K562 (cell line): ENCODE measurements around the gene HDGFL2. TPM values are rescaled to one million over a fixed set of nuclear protein-coding genes. Genes with fewer than 3 reads are reported as not detected.

Experiments used
- ATAC-seq: fragments of 200-7000 bp; cut with Tn5 transposase; 3 replicates; pipeline ENCODE4 v1.9.1; 2020; ENCODE audit warnings: moderate library complexity
- BruUV-seq: library from RNA; stranded (reverse); fragments of 400-500 nt; replicated peaks from 2 replicates; lab custom pipeline; 2021; lab: Mats Ljungman, UMichigan
- CTCF ChIA-PET: fragments of 300-600 bp; formaldehyde crosslinking; extraction: SDS; loops from one replicate; lab custom pipeline; 2021; ENCODE audit warnings: low intra/inter-chr PET ratio; lab: Yijun Ruan, JAX
- POLR2A ChIA-PET: fragments of 300-600, 350-650 bp; sonication (Branson Sonifier 250); formaldehyde crosslinking; extraction: SDS; loops from one replicate; lab custom pipeline; 2021; ENCODE audit warnings: antibody characterized with exemption, inconsistent platforms; lab: Yijun Ruan, JAX
- DNase-seq, 4 experiments: peaks; one replicate each; pipeline versions ENCODE4 v3.0.0 to v3.0.0-alpha.2; 2011 to 2018; ENCODE audit warnings: low spot score in 3 of 4, mixed read lengths in 3 of 4; ENCODE audit errors: extremely low read depth in 1 of 4
- FAIRE-seq: peaks from 2 replicates; lab custom pipeline; 2011; peaks lifted over from hg19 to GRCh38; lab: Jason Lieb, UNC
- H2AFZ ChIP-seq: 2 replicates; pipeline ENCODE4 v1.6.0; 2011; ENCODE audit warnings: low read depth, low read length, control low read depth, inconsistent platforms
- H3K27ac ChIP-seq: fragments of 200-600 bp; 3 replicates; pipeline ENCODE4 v1.8.0; 2011; ENCODE audit warnings: low read depth, mild to moderate bottlenecking, control low read depth, inconsistent platforms, low read length, moderate library complexity, mixed read lengths; ENCODE audit errors: extremely low read depth
- H3K27me3 ChIP-seq, 2 experiments: fragments of 300-600 bp in 1 of 2; 2 replicates in 1 of 2; 3 replicates in 1 of 2; pipeline versions ENCODE4 v1.6.0 to v1.8.0; 2011; ENCODE audit warnings: inconsistent platforms in 2 of 2, low read length in 2 of 2, mild to moderate bottlenecking in 1 of 2, mixed read lengths in 1 of 2, moderate library complexity in 1 of 2; ENCODE audit not compliant: control insufficient read depth in 2 of 2, insufficient read depth in 2 of 2
- H3K36me3 ChIP-seq: fragments of 300-600 bp; 3 replicates; pipeline ENCODE4 v1.8.0; 2011; ENCODE audit warnings: mild to moderate bottlenecking, low read length, inconsistent platforms; ENCODE audit not compliant: control insufficient read depth, insufficient read depth
- H3K4me1 ChIP-seq, 2 experiments: fragments of 200-600 bp in 1 of 2; replicated peaks in 1 of 2; 2 replicates in 1 of 2; 3 replicates in 1 of 2; pipeline versions ENCODE4 v1.5.1 to v1.8.0; 2011; ENCODE audit warnings: inconsistent platforms in 2 of 2, low read length in 2 of 2, mild to moderate bottlenecking in 1 of 2, mixed read lengths in 1 of 2, moderate library complexity in 1 of 2; ENCODE audit not compliant: control insufficient read depth in 2 of 2, insufficient read depth in 2 of 2
- H3K4me2 ChIP-seq: 2 replicates; pipeline ENCODE4 v1.6.1; 2011; ENCODE audit warnings: low read length, control low read depth, inconsistent platforms, mixed read lengths; ENCODE audit not compliant: insufficient read depth
- H3K4me3 ChIP-seq: fragments of 200-600 bp; sonication (generic), shearing (Covaris generic); 2 replicates; pipeline ENCODE4 v1.5.1; 2016; ENCODE audit warnings: control low read depth, inconsistent platforms
- H3K79me2 ChIP-seq: fragments of 200-600 bp; 3 replicates; pipeline ENCODE4 v1.8.0; 2011; ENCODE audit warnings: low read length, inconsistent platforms; ENCODE audit not compliant: control insufficient read depth, insufficient read depth
- H3K9ac ChIP-seq, 2 experiments: 2 replicates each; pipeline versions ENCODE4 v1.6.0 to v1.6.1; 2011; ENCODE audit warnings: low read depth in 2 of 2, low read length in 2 of 2, control low read depth in 1 of 2, inconsistent platforms in 1 of 2, mild to moderate bottlenecking in 1 of 2, mixed read lengths in 1 of 2; ENCODE audit not compliant: insufficient read depth in 1 of 2
- H3K9me1 ChIP-seq: one replicate; pipeline ENCODE4 v1.6.0; 2011; ENCODE audit warnings: inconsistent platforms, mild to moderate bottlenecking, low read length, moderate library complexity; ENCODE audit not compliant: control insufficient read depth, insufficient read depth
- H3K9me3 ChIP-seq: replicated peaks from 2 replicates; pipeline ENCODE4 v1.5.1; 2011; ENCODE audit warnings: low read depth, low read length, inconsistent platforms; ENCODE audit not compliant: control insufficient read depth, insufficient read depth
- H4K20me1 ChIP-seq: replicated peaks from 2 replicates; pipeline ENCODE4 v1.6.1; 2011; ENCODE audit warnings: low read length, inconsistent platforms, mixed read lengths; ENCODE audit not compliant: control insufficient read depth, insufficient read depth
- DACH1 ChIP-seq: fragments of 450-650 bp; IDR thresholded peaks from 2 replicates; pipeline ENCODE4 v1.6.1; 2018; ENCODE audit not compliant: partially characterized antibody
- DPF2 ChIP-seq: fragments of 450-650 bp; IDR thresholded peaks from 2 replicates; pipeline ENCODE4 v1.6.1; 2016
- ILF3 ChIP-seq: fragments of 450-650 bp; IDR thresholded peaks from 2 replicates; pipeline ENCODE4 v1.6.1; 2018; ENCODE audit warnings: antibody characterized with exemption, mild to moderate bottlenecking, moderate library complexity, borderline replicate concordance
- NONO ChIP-seq, 2 experiments: fragments of 200-400 bp in 1 of 2; fragments of 450-650 bp in 1 of 2; formaldehyde crosslinking in 1 of 2; IDR thresholded peaks; 2 replicates each; pipeline ENCODE4 v1.6.1; 2017; ENCODE audit warnings: low read depth in 2 of 2, mild to moderate bottlenecking in 2 of 2, moderate library complexity in 2 of 2, low read length in 1 of 2
- NR2C2 ChIP-seq, 2 experiments: fragments of 200-800 bp in 1 of 2; sonication (Bioruptor generic) in 1 of 2; sonication (generic) in 1 of 2; formaldehyde crosslinking in 1 of 2; IDR thresholded peaks; 2 replicates each; pipeline versions ENCODE4 v1.6.1 to v1.8.0; 2016 to 2022; ENCODE audit warnings: mild to moderate bottlenecking in 1 of 2, missing compliant biosample characterization in 1 of 2, missing genetic modification characterization in 1 of 2, missing genetic modification reagents in 1 of 2
- POLR2A ChIP-seq: fragments of 450-650 bp; conservative IDR thresholded peaks from 2 replicates; pipeline ENCODE4 v1.6.1; 2016
- PURB ChIP-seq: sonication (generic); formaldehyde crosslinking; IDR thresholded peaks from 2 replicates; pipeline ENCODE4 v1.9.0; 2021; ENCODE audit warnings: low read depth, mild to moderate bottlenecking, missing genetic modification reagents
- RFX1 ChIP-seq: fragments of 450-650 bp; IDR thresholded peaks from 2 replicates; pipeline ENCODE4 v1.6.1; 2016; ENCODE audit warnings: mild to moderate bottlenecking, moderate library complexity
- SPI1 ChIP-seq: IDR thresholded peaks from 2 replicates; pipeline ENCODE4 v1.6.1; 2011; ENCODE audit warnings: low read depth, low read length, control low read depth, borderline replicate concordance
- ZBTB2 ChIP-seq: fragments of 450-650 bp; IDR thresholded peaks from 2 replicates; pipeline ENCODE4 v1.6.1; 2016; ENCODE audit warnings: antibody characterized with exemption
- ZMIZ1 ChIP-seq, 2 experiments: fragments of 150-350 bp in 1 of 2; IDR thresholded peaks; 2 replicates each; pipeline ENCODE4 v1.6.1; 2012 to 2016; ENCODE audit warnings: low read depth in 2 of 2, low read length in 2 of 2, mild to moderate bottlenecking in 1 of 2, moderate library complexity in 1 of 2
- ZNF239 ChIP-seq: fragments of 250-450 bp; sonication (Bioruptor Pico); IDR thresholded peaks from 2 replicates; pipeline ENCODE4 v1.4.0; 2020; ENCODE audit warnings: mild to moderate bottlenecking
- WGBS: fragments of 100-300 bp; shearing (Covaris generic); methylation state at CpG from one replicate; pipeline ENCODE4 v1.1.6; 2016; ENCODE audit warnings: low coverage, mixed read lengths; ENCODE audit not compliant: insufficient coverage; ENCODE audit errors: missing lambda C conversion rate; 5-methylcytosine and 5-hydroxymethylcytosine counted together
- in situ Hi-C: fragments of 300-500 bp; cut with MboI; formaldehyde crosslinking; loops from 4 replicates; pipeline ENCODE4 v1.15.0; 2018; ENCODE audit warnings: inconsistent platforms, mixed read lengths
- intact Hi-C: fragments of 100-400 bp; cut with micrococcal nuclease; formaldehyde crosslinking; loops from 2 replicates; pipeline ENCODE4 v1.14.2; 2022
- polyA plus RNA-seq, 8 experiments: library from polyadenylated mRNA; depleted of rRNA in 4 of 8; stranded (reverse) in 5 of 8; unstranded in 3 of 8; fragments of >200 nt; fragmentation: Nextera tagmentation in 2 of 8; fragmentation: Illumina TruSeq in 1 of 8; extraction: Ambion mirVana in 2 of 8; extraction: Trizol in 1 of 8; gene quantifications; 2 replicates each; pipeline versions ENCODE4 v1.2.1 to v1.2.3, GENCODE V29; 2011 to 2014; ENCODE audit warnings: inconsistent platforms in 1 of 8, missing spikeins in 1 of 8
- total RNA-seq, 7 experiments: library from RNA; depleted of rRNA in 6 of 7; stranded (reverse); fragments of >200 nt in 6 of 7; fragmentation: Illumina TruSeq in 2 of 7; extraction: Trizol in 2 of 7; gene quantifications; 2 replicates each; pipeline versions ENCODE4 v1.2.1 to v1.2.3, GENCODE V29; 2011 to 2021; ENCODE audit warnings: low replicate concordance in 1 of 7

Gene HDGFL2
- total and polyA plus RNA-seq, 9 of the 15 experiments (the other 6 are each of a cell fraction or from before 2014, with no cell fraction given): 0.13 to 61.7 (median 16.0) TPM

DNA sequence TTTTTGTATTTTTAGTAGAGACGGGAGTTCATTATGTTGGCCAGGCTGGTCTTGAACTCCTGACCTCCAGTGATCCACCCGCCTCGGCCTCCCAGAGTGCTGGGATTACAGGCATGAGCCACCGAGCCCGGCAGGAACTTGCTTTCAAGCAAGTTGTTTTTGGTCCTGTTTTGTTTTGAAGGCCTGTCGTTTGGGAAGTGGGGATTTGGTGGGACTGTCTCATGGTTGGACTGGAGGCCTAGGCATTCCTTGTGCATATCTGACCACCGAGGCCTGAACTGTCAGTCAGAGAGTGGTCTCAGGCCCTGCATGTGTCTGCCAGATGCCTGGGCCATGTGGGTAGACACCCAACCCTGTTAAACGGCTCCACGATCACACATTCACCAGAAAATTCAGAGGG is 40.8 kb upstream of the HDGFL2 start:
- Histone ChIP-seq H3K9ac (no peak overlapping the region), H3K9me3 (no peaks in the 10 kb centered on the region), H3K4me2 (no peak overlapping the region), H3K27ac (no peak overlapping the region), H3K4me3 (no peak overlapping the region), H4K20me1 (no peaks in the 10 kb centered on the region), H3K79me2 (peaks cover 2% of the 10 kb centered on the region; the same call in 1 of the 3 replicates), H3K36me3 (peaks cover 83% of the 10 kb centered on the region; the same call in 2 of the 3 replicates), H2AFZ (no peak overlapping the region), H3K9me1 (no peaks in the 10 kb centered on the region), H3K27me3 (no peaks in the 10 kb centered on the region), H3K4me1 (peaks cover 0 to 2% of the 10 kb centered on the region in 2 experiments; a peak in 1 of 5 replicates)
- BruUV-seq: no TSS peak
- 89% methylated on average over 9 of the region's 9 CpGs for WGBS
- FAIRE-seq (no peak), ATAC-seq (no peak), DNase-seq (no peak)
- intact Hi-C loops: no loop called here
- ChIA-PET CTCF (no interaction called here), POLR2A (no interaction called here)
- in situ Hi-C loops: no loop called here
- TF ChIP-seq ZBTB2 (no peak), ILF3 (no peak), DPF2 (no peak), RFX1 (no peak), POLR2A (no peak), NONO (IDR thresholded peaks at IDR 0.05; ENCODE audit: low read depth in 2 of 2, low read length in 1 of 2) (no peak), ZNF239 (CRISPR knock-in tag) (no peak), SPI1 (no peak), DACH1 (no peak), PURB (no peak), ZMIZ1 (IDR thresholded peaks at IDR 0.05; ENCODE audit: low read depth in 2 of 2, low read length in 2 of 2) (no peak), NR2C2 (CRISPR knock-in tag; IDR thresholded peaks at IDR 0.05) (no peak), NR2C2 (tag; IDR thresholded peaks at IDR 0.05) (no peak)
